Limb (tissue), 2 donors: ENCODE measurements around the gene GMFB.

Source experiments
- DNase-seq, 2 donors: peaks; one replicate each; pipeline ENCODE4 v3.0.0-alpha.2; 2016; ENCODE audit errors: extremely low spot score in 2 of 2

Gene GMFB

DNA sequence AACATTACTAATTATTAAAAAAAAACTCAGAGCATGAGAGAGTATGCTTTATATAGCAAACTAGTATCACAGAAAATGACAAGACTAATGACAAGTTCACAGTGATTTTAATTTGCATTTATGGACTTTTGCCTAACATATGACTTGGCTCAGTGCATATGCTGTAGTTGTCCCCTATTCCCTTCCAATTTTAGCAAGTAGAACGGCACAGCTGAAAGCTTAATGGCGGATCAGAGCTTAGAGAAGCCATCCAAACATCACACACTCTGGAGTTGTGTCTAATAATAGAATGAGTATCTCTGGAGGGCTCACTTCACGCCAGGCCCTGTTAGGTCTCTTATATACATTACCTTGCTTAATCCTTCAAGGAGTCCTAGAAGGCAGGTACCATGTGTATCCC lies 60.9 kb downstream of the GMFB start:
- DNase-seq, result no peak

DNA sequence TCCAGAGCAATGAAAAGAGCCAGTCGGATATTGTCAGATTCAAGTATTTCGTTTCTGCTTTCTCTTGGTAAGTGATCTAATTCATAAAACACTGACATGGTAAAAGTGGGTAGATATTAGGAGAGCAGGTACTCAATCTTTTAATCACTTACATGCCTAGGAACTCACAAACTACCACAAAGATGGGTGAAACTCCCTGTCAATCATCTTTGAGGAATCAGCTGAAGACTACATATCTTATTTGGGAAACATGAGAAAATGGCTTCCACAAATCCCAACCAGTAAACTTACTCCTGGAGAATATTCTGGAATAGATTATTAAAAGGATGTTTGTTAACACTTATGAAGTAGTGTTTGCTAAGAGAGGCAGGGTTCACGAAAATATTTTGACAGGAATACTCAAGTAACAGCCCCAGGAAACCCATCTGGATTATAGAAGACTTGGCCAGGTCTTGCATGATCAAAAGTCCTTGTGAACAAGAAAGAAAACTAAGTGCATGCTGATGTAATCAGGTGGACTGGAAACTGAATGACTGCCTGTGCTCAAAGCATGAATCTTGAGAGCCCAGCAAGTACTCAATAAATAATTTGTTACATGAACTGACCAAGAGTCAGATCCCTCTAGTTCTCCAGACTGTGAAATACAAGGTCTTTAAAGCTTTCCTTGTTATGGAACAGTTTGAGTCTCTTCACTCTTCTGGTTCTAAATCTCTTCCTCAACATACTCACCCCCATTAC lies 63.1 kb downstream of the GMFB start:
- no peak for DNase-seq

GRCh38 chr14:54425068-54425467 lies 63.7 kb downstream of the GMFB start:
- DNase-seq, result no peak
